IPS-20b (cell line): ENCODE results near the gene FBXO30.

Experiments
- H3K27ac ChIP-seq: one replicate; pipeline ENCODE4 v1.5.1; 2013; ENCODE audit warnings: low read length
- H3K27me3 ChIP-seq: 2 replicates; pipeline ENCODE4 v1.6.1; 2013; ENCODE audit warnings: mild to moderate bottlenecking, low read length, inconsistent platforms; ENCODE audit not compliant: insufficient read depth
- H3K36me3 ChIP-seq: 2 replicates; pipeline ENCODE4 v1.6.1; 2013; ENCODE audit warnings: low read depth, mild to moderate bottlenecking, inconsistent platforms, low read length, moderate library complexity; ENCODE audit not compliant: insufficient read depth
- H3K4me1 ChIP-seq: 2 replicates; pipeline ENCODE4 v1.6.1; 2013; ENCODE audit warnings: mild to moderate bottlenecking, control low read depth, inconsistent platforms, low read length, moderate library complexity; ENCODE audit not compliant: insufficient read depth
- H3K4me3 ChIP-seq: 2 replicates; pipeline ENCODE4 v1.5.1; 2013; ENCODE audit warnings: mild to moderate bottlenecking, low read length, inconsistent platforms
- H3K9ac ChIP-seq: 2 replicates; pipeline ENCODE4 v1.6.1; 2013; ENCODE audit warnings: low read depth, mild to moderate bottlenecking, inconsistent platforms, low read length, moderate library complexity
- H3K9me3 ChIP-seq: 2 replicates; pipeline ENCODE4 v1.6.1; 2013; ENCODE audit warnings: mild to moderate bottlenecking, low read depth, low read length, inconsistent platforms; ENCODE audit not compliant: insufficient read depth

Gene FBXO30, protein sequence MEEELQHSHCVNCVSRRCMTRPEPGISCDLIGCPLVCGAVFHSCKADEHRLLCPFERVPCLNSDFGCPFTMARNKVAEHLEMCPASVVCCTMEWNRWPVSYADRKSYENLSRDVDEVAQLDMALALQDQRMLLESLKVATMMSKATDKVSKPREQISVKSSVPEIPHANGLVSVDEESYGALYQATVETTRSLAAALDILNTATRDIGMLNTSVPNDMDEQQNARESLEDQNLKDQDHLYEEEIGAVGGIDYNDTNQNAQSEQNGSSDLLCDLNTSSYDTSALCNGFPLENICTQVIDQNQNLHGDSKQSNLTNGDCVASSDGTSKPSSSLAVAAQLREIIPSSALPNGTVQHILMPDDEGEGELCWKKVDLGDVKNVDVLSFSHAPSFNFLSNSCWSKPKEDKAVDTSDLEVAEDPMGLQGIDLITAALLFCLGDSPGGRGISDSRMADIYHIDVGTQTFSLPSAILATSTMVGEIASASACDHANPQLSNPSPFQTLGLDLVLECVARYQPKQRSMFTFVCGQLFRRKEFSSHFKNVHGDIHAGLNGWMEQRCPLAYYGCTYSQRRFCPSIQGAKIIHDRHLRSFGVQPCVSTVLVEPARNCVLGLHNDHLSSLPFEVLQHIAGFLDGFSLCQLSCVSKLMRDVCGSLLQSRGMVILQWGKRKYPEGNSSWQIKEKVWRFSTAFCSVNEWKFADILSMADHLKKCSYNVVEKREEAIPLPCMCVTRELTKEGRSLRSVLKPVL

DNA sequence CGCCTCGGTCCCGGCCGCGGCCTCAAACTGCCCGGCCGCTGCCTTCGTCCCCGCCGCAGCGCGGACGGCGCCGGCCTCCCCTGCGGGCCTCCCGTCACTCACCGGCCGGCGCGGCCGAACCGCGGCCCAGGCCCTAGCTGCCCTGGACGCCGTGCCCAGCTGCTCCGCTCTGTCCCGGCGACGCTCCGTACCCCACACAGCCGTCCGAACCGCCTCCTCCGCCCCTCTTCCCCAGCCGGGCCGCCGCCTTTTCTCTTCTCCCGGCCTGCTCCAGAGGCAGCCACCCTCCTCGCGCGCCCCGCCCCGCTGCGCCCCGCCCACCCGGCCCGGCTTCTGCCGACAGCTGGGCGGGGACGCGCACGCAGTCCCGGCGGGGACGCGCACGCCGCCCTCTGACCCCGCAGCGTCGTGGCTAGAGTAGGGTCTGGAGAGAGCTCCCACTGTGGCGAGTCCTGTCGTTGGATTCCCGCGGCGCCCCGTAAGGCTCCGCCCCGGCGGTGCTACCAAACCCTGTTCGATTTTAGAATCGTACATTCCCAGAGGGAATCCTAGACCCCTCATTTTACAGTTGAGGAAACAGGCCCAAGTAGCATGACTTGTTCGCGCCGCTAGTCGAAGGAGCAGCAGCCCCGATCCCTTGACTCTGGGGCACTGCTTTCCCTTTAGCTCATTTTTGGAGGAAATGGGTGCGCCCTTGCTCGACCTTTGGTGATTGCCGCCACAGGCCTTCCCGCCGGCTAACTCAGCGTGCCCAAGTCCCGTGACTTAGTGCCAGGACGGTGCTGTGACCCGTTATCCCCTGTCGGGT, at the start of gene FBXO30:
FBXO30 (minus strand) TSS at position 295 of the 808 bp plus-strand sequence. CDS start 8,390 bp downstream, outside the sequence.
- H3K27ac ChIP-seq = peak within 1 kb of the TSS; percentile 92
- peak within 1 kb of the TSS; percentile 95 for H3K4me3 ChIP-seq
- no peaks in the 10 kb centered on the region for H3K36me3 ChIP-seq
- H3K9ac ChIP-seq = peak within 1 kb of the TSS; percentile 93
- no peaks in the 10 kb centered on the region for H3K9me3 ChIP-seq
- H3K27me3 ChIP-seq = no peaks in the 10 kb centered on the region
- H3K4me1 ChIP-seq = peaks cover 17% of the 10 kb centered on the region; the same call in 1 of the 2 replicates

GRCh38 chr6:145863988-145864616, 49.5 kb upstream of the FBXO30 start:
- Histone ChIP-seq H3K27me3 (no peaks in the 10 kb centered on the region), H3K9ac (no peak overlapping the region), H3K9me3 (peaks cover 7% of the 10 kb centered on the region; the same call in 1 of the 2 replicates), H3K4me3 (no peak overlapping the region), H3K36me3 (no peaks in the 10 kb centered on the region), H3K27ac (no peak overlapping the region), H3K4me1 (no peaks in the 10 kb centered on the region; the same call in 1 of the 2 replicates)

GRCh38 chr6:145863366-145863765, 48.8 kb upstream of the FBXO30 start:
- H3K9ac ChIP-seq = no peak overlapping the region
- no peak overlapping the region for H3K27ac ChIP-seq
- no peaks in the 10 kb centered on the region for H3K36me3 ChIP-seq
- peaks cover 7% of the 10 kb centered on the region; the same call in 1 of the 2 replicates for H3K9me3 ChIP-seq
- H3K4me3 ChIP-seq = no peak overlapping the region
- H3K4me1 ChIP-seq = no peaks in the 10 kb centered on the region; the same call in 1 of the 2 replicates
- no peaks in the 10 kb centered on the region for H3K27me3 ChIP-seq

GRCh38 chr6:145860562-145860961, 46.0 kb upstream of the FBXO30 start:
- H3K4me1 ChIP-seq = no peaks in the 10 kb centered on the region
- H3K9me3 ChIP-seq = peaks cover 7% of the 10 kb centered on the region; the same call in 1 of the 2 replicates
- H3K27me3 ChIP-seq = no peaks in the 10 kb centered on the region
- no peak overlapping the region for H3K9ac ChIP-seq
- H3K27ac ChIP-seq = no peak overlapping the region
- H3K36me3 ChIP-seq = no peaks in the 10 kb centered on the region
- H3K4me3 ChIP-seq = no peak overlapping the region

GRCh38 chr6:145850671-145851070, 36.1 kb upstream of the FBXO30 start:
- Histone ChIP-seq H3K4me3 (no peak overlapping the region), H3K9me3 (no peaks in the 10 kb centered on the region), H3K27me3 (no peaks in the 10 kb centered on the region), H3K27ac (no peak overlapping the region), H3K36me3 (no peaks in the 10 kb centered on the region), H3K4me1 (no peaks in the 10 kb centered on the region), H3K9ac (no peak overlapping the region)

GRCh38 chr6:145848541-145848940, 33.9 kb upstream of the FBXO30 start:
- H3K27me3 ChIP-seq = no peaks in the 10 kb centered on the region
- no peak overlapping the region for H3K4me3 ChIP-seq
- no peak overlapping the region for H3K27ac ChIP-seq
- H3K9me3 ChIP-seq = no peaks in the 10 kb centered on the region
- H3K4me1 ChIP-seq = no peaks in the 10 kb centered on the region
- H3K9ac ChIP-seq = no peak overlapping the region
- no peaks in the 10 kb centered on the region for H3K36me3 ChIP-seq

GRCh38 chr6:145845557-145845956, 31.0 kb upstream of the FBXO30 start:
- no peak overlapping the region for H3K9ac ChIP-seq
- H3K4me1 ChIP-seq = no peaks in the 10 kb centered on the region
- H3K9me3 ChIP-seq = no peaks in the 10 kb centered on the region
- H3K36me3 ChIP-seq = no peaks in the 10 kb centered on the region
- no peak overlapping the region for H3K4me3 ChIP-seq
- no peaks in the 10 kb centered on the region for H3K27me3 ChIP-seq
- H3K27ac ChIP-seq = no peak overlapping the region

DNA sequence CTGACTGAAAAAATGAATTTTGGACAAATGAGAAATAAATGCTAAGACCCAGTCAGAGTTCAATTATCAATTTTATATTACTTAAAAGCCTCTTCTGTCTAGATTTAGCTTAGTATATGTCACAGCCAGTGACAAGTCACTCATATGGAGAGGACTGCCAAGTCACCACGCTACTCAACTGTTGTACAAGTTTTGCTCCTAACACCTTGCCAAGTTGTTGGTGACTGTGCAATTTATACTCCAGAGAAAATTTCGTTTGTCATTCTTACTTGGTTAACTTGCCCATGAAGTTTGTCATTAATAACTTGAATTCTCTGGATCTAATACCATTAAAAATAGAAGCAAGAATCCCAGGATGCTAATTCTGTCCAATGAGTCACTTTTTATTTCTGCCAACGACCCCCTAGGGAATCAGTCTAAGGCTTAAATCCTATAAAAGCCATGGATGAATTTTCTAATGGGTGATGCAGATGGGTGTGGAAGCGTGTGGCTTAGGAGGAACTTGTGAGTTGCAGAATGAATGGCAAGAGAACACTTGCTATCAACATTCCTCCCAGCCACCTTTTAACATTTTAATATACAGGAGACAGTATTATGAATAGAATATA, 30.4 kb upstream of the FBXO30 start:
- no peak overlapping the region for H3K4me3 ChIP-seq
- H3K9me3 ChIP-seq = no peaks in the 10 kb centered on the region
- H3K27me3 ChIP-seq = no peaks in the 10 kb centered on the region
- H3K27ac ChIP-seq = no peak overlapping the region
- H3K36me3 ChIP-seq = no peaks in the 10 kb centered on the region
- H3K4me1 ChIP-seq = no peaks in the 10 kb centered on the region
- H3K9ac ChIP-seq = no peak overlapping the region

DNA sequence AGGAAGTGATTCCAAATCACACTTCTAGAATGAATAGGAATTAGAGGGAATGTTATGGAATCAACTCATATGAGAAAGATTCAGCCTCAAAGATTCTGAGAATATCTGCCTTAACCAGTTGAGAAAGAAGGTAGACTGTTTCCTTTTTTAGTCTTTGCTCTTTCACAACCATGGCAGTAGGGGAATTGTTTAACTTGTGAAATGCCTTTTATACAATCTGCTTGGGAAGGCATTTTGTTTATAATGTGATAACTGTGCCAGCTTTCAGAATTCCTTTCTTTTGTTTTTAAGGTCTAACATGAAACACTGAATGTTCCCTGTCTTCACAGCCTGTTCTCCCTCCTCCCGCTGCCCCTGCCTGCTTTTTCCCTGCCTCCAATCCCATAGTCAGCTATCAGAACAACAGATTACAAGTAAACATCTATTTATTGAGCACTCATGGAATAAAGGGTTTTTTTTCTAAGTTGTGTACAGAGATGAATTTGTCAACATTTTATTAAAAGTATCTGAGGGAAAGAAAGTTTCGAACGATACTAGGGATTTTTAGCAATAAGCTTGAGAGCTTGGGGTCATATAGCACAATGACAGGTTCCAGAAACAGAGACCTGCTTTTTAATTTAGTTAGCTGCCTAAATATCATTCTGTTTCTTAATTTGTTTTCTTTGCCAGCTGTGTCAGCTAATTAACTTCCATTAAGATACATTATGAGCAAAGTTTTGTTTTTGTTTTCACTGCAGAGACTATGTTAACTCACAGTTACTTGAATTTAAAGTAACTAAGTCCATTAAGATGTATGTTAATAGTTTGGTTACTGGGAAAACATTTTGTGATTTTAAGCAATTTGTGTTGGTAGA, 28.3 kb upstream of the FBXO30 start:
- Histone ChIP-seq H3K4me3 (no peak overlapping the region), H3K9me3 (no peaks in the 10 kb centered on the region), H3K9ac (no peak overlapping the region), H3K36me3 (no peaks in the 10 kb centered on the region), H3K27ac (no peak overlapping the region), H3K4me1 (no peaks in the 10 kb centered on the region; the same call in 1 of the 2 replicates), H3K27me3 (no peaks in the 10 kb centered on the region)

GRCh38 chr6:145841668-145842067, 27.1 kb upstream of the FBXO30 start:
- H3K27me3 ChIP-seq = no peaks in the 10 kb centered on the region
- no peaks in the 10 kb centered on the region for H3K9me3 ChIP-seq
- H3K9ac ChIP-seq = no peak overlapping the region
- no peak overlapping the region for H3K27ac ChIP-seq
- H3K4me3 ChIP-seq = no peak overlapping the region
- no peaks in the 10 kb centered on the region for H3K36me3 ChIP-seq
- peaks cover 4% of the 10 kb centered on the region; the same call in 1 of the 2 replicates for H3K4me1 ChIP-seq
